Measurements from ENCODE around the gene VIPAS39. TPM values are rescaled to one million over a fixed set of nuclear protein-coding genes. Genes with fewer than 3 reads are reported as not detected.

VIPAS39 gene
- total RNA-seq, 2 donors from 2014 or later, result 26.7 to 29.8 TPM

DNA sequence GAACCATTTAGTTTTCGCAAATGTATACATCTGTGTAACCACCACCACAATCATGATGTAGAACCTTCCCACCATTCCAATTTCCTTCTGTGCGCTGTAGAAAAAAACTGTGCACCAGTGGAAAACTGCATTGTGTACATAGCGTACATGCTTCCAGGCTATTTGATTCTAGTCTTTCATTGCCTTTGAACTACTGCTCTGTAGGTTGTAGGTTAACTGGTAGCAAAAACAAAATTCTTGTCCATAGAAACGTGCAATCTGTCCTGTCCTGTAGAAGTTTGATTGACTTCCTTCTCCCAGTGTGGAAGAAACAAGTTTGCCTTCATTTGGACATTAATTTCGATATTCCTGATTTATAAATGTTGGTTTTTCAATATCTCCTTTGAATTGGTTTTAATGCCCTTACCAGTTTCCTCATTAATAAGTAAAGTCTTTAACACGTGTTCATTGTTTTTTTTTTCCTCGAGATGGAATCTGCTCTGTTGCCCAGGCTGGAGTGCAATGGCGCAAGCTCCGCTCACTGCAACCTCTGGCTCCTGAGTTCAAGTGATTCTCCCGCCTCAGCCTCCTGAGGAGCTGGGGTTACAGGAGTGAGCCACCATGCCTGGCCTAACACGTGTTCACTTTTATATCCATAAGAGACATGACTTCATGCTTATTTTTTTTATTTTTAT is 44.8 kb upstream of the VIPAS39 start:
- H3K9ac ChIP-seq (ENCODE audit: extremely low read depth, low read length, poor library complexity, severe bottlenecking), result no peak overlapping the region
- no peak overlapping the region for H3K27ac ChIP-seq (ENCODE audit: low read depth, low read length)
- no peaks in the 10 kb centered on the region for H3K36me3 ChIP-seq (ENCODE audit: control insufficient read depth, insufficient read depth, low read length)
- H3K27me3 Mint-ChIP-seq (ENCODE audit: insufficient read depth), result peaks cover 41% of the 10 kb centered on the region
- H3K9me3 ChIP-seq (ENCODE audit: control insufficient read depth, low read length), result no peaks in the 10 kb centered on the region
- peaks cover 3% of the 10 kb centered on the region for H3K4me1 Mint-ChIP-seq
- H3K36me3 Mint-ChIP-seq (ENCODE audit: low read depth), result peaks cover 5% of the 10 kb centered on the region
- no peak for DNase-seq
- H3K9me3 Mint-ChIP-seq, result peaks cover 8% of the 10 kb centered on the region
- TF ChIP-seq, protein P1, sequence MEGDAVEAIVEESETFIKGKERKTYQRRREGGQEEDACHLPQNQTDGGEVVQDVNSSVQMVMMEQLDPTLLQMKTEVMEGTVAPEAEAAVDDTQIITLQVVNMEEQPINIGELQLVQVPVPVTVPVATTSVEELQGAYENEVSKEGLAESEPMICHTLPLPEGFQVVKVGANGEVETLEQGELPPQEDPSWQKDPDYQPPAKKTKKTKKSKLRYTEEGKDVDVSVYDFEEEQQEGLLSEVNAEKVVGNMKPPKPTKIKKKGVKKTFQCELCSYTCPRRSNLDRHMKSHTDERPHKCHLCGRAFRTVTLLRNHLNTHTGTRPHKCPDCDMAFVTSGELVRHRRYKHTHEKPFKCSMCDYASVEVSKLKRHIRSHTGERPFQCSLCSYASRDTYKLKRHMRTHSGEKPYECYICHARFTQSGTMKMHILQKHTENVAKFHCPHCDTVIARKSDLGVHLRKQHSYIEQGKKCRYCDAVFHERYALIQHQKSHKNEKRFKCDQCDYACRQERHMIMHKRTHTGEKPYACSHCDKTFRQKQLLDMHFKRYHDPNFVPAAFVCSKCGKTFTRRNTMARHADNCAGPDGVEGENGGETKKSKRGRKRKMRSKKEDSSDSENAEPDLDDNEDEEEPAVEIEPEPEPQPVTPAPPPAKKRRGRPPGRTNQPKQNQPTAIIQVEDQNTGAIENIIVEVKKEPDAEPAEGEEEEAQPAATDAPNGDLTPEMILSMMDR (conservative IDR thresholded peaks at IDR 0.05), result no peak
- peaks cover 37% of the 10 kb centered on the region for H3K27me3 ChIP-seq (ENCODE audit: control insufficient read depth, insufficient read depth, low read length, poor library complexity, severe bottlenecking)
- no peaks in the 10 kb centered on the region for H3K4me1 ChIP-seq (ENCODE audit: control insufficient read depth, insufficient read depth, low read length)
- 88 to 98% methylated on average over 5 to 11 of the region's 11 CpGs for WGBS, 2 experiments (ENCODE audit: insufficient coverage in 1 of 2, insufficient read length in 1 of 2)
- no peak overlapping the region for H3K27ac Mint-ChIP-seq
- no peak overlapping the region for H3K4me3 Mint-ChIP-seq
- H3K4me3 ChIP-seq (ENCODE audit: low read length), result no peak overlapping the region

DNA sequence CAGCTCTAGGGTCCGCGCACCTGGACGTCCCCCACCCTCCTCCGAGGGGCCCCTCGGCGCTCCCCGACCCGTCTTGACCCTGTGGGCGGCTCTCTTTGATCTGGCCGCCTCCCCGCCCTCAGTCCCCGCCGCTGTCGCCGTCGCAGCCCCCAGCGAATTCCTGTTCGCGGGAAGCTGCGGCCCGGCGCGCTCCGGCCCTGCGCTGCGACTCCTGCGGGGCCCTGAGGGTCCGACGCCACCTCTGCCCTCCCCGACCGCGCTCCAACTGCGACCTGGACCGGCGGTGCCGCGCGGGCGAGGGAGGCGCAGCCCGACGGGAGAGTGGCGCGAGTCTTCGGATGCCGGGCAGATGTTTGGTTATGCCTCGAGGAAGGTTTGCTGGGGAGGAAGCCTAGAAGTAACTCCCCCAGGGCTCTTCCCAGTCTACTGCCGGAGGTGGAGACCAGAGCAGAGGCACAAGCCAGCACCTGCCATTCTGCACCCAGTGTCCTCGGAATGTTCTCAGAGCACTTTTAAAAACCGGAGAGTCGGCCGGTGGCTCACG is 41.7 kb upstream of the VIPAS39 start:
- no peak overlapping the region for H3K27ac ChIP-seq (ENCODE audit: low read depth, low read length)
- no peaks in the 10 kb centered on the region for H3K4me1 ChIP-seq (ENCODE audit: control insufficient read depth, insufficient read depth, low read length)
- H3K9ac ChIP-seq (ENCODE audit: extremely low read depth, low read length, poor library complexity, severe bottlenecking), result peak overlapping the region; percentile 20
- Mint-ChIP-seq H3K4me3 (peak overlapping the region; percentile 54), H3K4me1 (peaks cover 3% of the 10 kb centered on the region), H3K9me3 (peaks cover 8% of the 10 kb centered on the region), H3K27ac (no peak overlapping the region), H3K27me3 (ENCODE audit: insufficient read depth) (peaks cover 56% of the 10 kb centered on the region), H3K36me3 (ENCODE audit: low read depth) (peaks cover 5% of the 10 kb centered on the region)
- 0 to 8% methylated on average over 13 to 53 of the region's 53 CpGs for WGBS, 2 experiments (ENCODE audit: insufficient coverage in 1 of 2, insufficient read length in 1 of 2)
- H3K4me3 ChIP-seq (ENCODE audit: low read length), result peak overlapping the region; percentile 78
- H3K9me3 ChIP-seq (ENCODE audit: control insufficient read depth, low read length), result no peaks in the 10 kb centered on the region
- TF ChIP-seq, protein P1 (conservative IDR thresholded peaks at IDR 0.05), result no peak
- no peaks in the 10 kb centered on the region for H3K36me3 ChIP-seq (ENCODE audit: control insufficient read depth, insufficient read depth, low read length)
- peak; percentile 83 for DNase-seq
- H3K27me3 ChIP-seq (ENCODE audit: control insufficient read depth, insufficient read depth, low read length, poor library complexity, severe bottlenecking), result peaks cover 43% of the 10 kb centered on the region

DNA sequence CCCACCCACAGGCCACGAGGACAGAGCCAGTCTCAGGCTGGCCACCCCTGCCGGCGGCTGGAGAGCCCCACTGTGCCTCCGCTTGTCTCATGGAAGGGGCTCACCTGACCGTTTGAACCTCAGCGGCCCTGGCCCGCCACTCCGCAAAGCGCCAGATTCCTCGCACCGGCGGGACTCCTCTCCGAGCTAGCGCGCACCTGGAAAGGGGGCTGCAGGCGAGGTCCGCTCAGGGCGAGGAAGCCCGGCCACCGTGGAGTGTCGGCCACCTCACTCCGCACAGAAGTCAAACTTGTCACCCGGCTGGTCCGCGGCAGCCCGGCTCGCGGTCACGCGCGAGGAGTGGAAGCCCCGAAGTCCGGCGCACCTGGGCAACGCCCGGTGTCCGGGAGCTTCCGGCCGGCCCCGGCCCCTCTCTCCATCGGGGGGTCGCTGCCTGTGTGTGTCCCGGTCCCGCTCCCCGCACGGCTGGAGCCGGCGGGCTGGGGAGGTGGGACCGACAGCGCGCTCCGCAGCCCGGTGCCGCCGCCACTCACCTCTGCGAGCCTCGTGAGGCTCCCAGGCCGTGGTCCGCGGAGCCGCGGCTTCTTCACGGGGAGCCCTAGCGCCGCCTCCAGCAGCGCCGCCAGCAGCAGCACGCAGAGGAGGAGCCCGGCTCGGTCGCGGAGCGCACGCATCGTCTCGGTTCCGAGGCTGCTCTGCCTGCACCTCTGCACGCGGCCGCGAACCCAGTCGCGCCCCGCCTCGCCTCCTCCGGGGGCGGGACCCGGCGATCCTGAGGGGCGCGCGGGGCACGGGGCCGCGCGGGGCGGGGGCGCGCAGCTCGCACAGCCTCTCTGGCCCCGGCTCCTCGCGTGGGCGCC is 40.9 kb upstream of the VIPAS39 start, which contains the start of gene ISM2:
ISM2 (minus strand) TSS at position 697 of the 860 bp plus-strand sequence; CDS start at position 674, 23 bp downstream.
- peaks cover 56% of the 10 kb centered on the region for H3K27me3 Mint-ChIP-seq (ENCODE audit: insufficient read depth)
- WGBS, 2 experiments (ENCODE audit: insufficient coverage in 1 of 2, insufficient read length in 1 of 2), result 2 to 3% methylated on average over 21 to 104 of the region's 104 CpGs
- H3K27me3 ChIP-seq (ENCODE audit: control insufficient read depth, insufficient read depth, low read length, poor library complexity, severe bottlenecking), result peaks cover 43% of the 10 kb centered on the region

More for the DNA sequence above, 40.9 kb upstream of the VIPAS39 start, which contains the start of gene ISM2:
- Histone ChIP-seq H3K36me3 (ENCODE audit: control insufficient read depth, insufficient read depth, low read length) (no peaks in the 10 kb centered on the region), H3K9me3 (ENCODE audit: control insufficient read depth, low read length) (no peaks in the 10 kb centered on the region), H3K4me3 (ENCODE audit: low read length) (peak within 1 kb of the TSS; percentile 78), H3K4me1 (ENCODE audit: control insufficient read depth, insufficient read depth, low read length) (no peaks in the 10 kb centered on the region), H3K27ac (ENCODE audit: low read depth, low read length) (no peak within 1 kb of the TSS), H3K9ac (ENCODE audit: extremely low read depth, low read length, poor library complexity, severe bottlenecking) (peak within 1 kb of the TSS; percentile 20)
- TF ChIP-seq, protein P1 (conservative IDR thresholded peaks at IDR 0.05), result no peak
- H3K4me3 Mint-ChIP-seq, result peak within 1 kb of the TSS; percentile 54
- peaks cover 5% of the 10 kb centered on the region for H3K9me3 Mint-ChIP-seq
- H3K4me1 Mint-ChIP-seq, result peaks cover 3% of the 10 kb centered on the region
- H3K27ac Mint-ChIP-seq, result no peak within 1 kb of the TSS
- peaks cover 4% of the 10 kb centered on the region for H3K36me3 Mint-ChIP-seq (ENCODE audit: low read depth)
- peak; percentile 84 for DNase-seq
